MM.1S (cell line): Measurements from ENCODE around the gene HEATR3.
A peak's percentile ranks its signal among the peaks of the same experiment; 100 is the strongest.

Source experiments
- DNase-seq: peaks from one replicate; pipeline ENCODE4 v3.0.0-alpha.2; 2015
- H2AFZ ChIP-seq: fragments of 300-600 bp; sonication (generic); 2 replicates; pipeline ENCODE4 v1.6.0; 2016; ENCODE audit warnings: antibody characterized with exemption, low read length
- H3F3A ChIP-seq: fragments of 300-600 bp; sonication (generic); 2 replicates; pipeline ENCODE4 v1.6.1; 2016; ENCODE audit warnings: mild to moderate bottlenecking, antibody characterized with exemption, low read length, moderate library complexity, mixed read lengths; ENCODE audit not compliant: insufficient read depth
- H3K27ac ChIP-seq: fragments of 300-600 bp; sonication (generic); 2 replicates; pipeline ENCODE4 v1.5.1; 2016; ENCODE audit warnings: mild to moderate bottlenecking, low read length
- H3K27me3 ChIP-seq: fragments of 300-600 bp; sonication (generic); replicated peaks from 2 replicates; pipeline ENCODE4 v1.6.0; 2016; ENCODE audit warnings: low read length; ENCODE audit not compliant: insufficient read depth
- H3K36me3 ChIP-seq: fragments of 300-600 bp; sonication (generic); replicated peaks from 2 replicates; pipeline ENCODE4 v1.6.1; 2016; ENCODE audit warnings: mild to moderate bottlenecking, low read length, mixed read lengths; ENCODE audit not compliant: insufficient read depth
- H3K4me1 ChIP-seq: fragments of 300-600 bp; sonication (generic); 2 replicates; pipeline ENCODE4 v1.6.1; 2016; ENCODE audit warnings: low read length, mixed read lengths
- H3K4me2 ChIP-seq: fragments of 300-600 bp; sonication (generic); 2 replicates; pipeline ENCODE4 v1.6.0; 2016; ENCODE audit warnings: low read depth, low read length
- H3K4me3 ChIP-seq: fragments of 300-600 bp; sonication (generic); 2 replicates; pipeline ENCODE4 v1.5.1; 2016; ENCODE audit warnings: low read length, mixed read lengths
- H3K79me2 ChIP-seq: fragments of 300-600 bp; sonication (generic); 2 replicates; pipeline ENCODE4 v1.6.1; 2016; ENCODE audit warnings: mixed run types, low read length, mixed read lengths
- H3K9ac ChIP-seq: fragments of 300-600 bp; sonication (generic); 2 replicates; pipeline ENCODE4 v1.6.1; 2016; ENCODE audit warnings: low read length, mixed read lengths
- H3K9me2 ChIP-seq: fragments of 300-600 bp; sonication (generic); replicated peaks from 2 replicates; pipeline ENCODE4 v1.6.1; 2016; ENCODE audit warnings: mild to moderate bottlenecking, low read length, mixed read lengths; ENCODE audit not compliant: insufficient read depth
- H3K9me3 ChIP-seq: fragments of 300-600 bp; sonication (generic); replicated peaks from 2 replicates; pipeline ENCODE4 v1.6.1; 2016; ENCODE audit warnings: mild to moderate bottlenecking, low read length, mixed read lengths; ENCODE audit not compliant: insufficient read depth
- H4K20me1 ChIP-seq: fragments of 300-600 bp; sonication (generic); 2 replicates; pipeline ENCODE4 v1.6.1; 2016; ENCODE audit warnings: mild to moderate bottlenecking, low read length, moderate library complexity, mixed read lengths; ENCODE audit not compliant: insufficient read depth
- CTCF ChIP-seq: fragments of 300-600 bp; sonication (generic); IDR thresholded peaks from 2 replicates; pipeline ENCODE4 v1.5.1; 2016; ENCODE audit warnings: antibody characterized with exemption, low read length, mixed read lengths
- EZH2 ChIP-seq: fragments of 300-600 bp; sonication (generic); optimal IDR thresholded peaks from 2 replicates; pipeline ENCODE3; 2017; ENCODE audit warnings: low read depth, mild to moderate bottlenecking, antibody characterized with exemption, low read length, mixed read lengths
- EZH2phosphoT487 ChIP-seq: fragments of 300-600 bp; sonication (generic); IDR thresholded peaks from 2 replicates; pipeline ENCODE4 v1.6.1; 2018; ENCODE audit warnings: antibody characterized with exemption, low read length

HEATR3 gene

GRCh38 chr16:50151756-50152155 lies 86.0 kb downstream of the HEATR3 start:
- Histone ChIP-seq H3K27ac (peak overlapping the region; percentile 93; the same call in 1 of the 2 replicates), H3K36me3 (no peaks in the 10 kb centered on the region)
- TF ChIP-seq EZH2 = no peak
- TF ChIP-seq CTCF = no peak
- TF ChIP-seq EZH2phosphoT487 = no peak

GRCh38 chr16:50152351-50152806 lies 86.6 kb downstream of the HEATR3 start:
- no peaks in the 10 kb centered on the region for H3K9me3 ChIP-seq

More at GRCh38 chr16:50151756-50152155, 86.0 kb downstream of the HEATR3 start:
- H3K4me1 ChIP-seq = peaks cover 19% of the 10 kb centered on the region
- no peaks in the 10 kb centered on the region for H3K27me3 ChIP-seq
- H3K9me2 ChIP-seq = no peaks in the 10 kb centered on the region
- peak overlapping the region; percentile 86 for H2AFZ ChIP-seq
- peaks cover 31% of the 10 kb centered on the region for H3K79me2 ChIP-seq
- no peak for DNase-seq
- peaks cover 16% of the 10 kb centered on the region for H4K20me1 ChIP-seq
- peak overlapping the region; percentile 84 for H3K4me3 ChIP-seq
- peak overlapping the region; percentile 95; the same call in 1 of the 2 replicates for H3K9ac ChIP-seq
- peak overlapping the region; percentile 59 for H3K4me2 ChIP-seq
- peaks cover 24% of the 10 kb centered on the region for H3F3A ChIP-seq
- H3K9me3 ChIP-seq = no peaks in the 10 kb centered on the region

GRCh38 chr16:50152807-50153595 lies 87.2 kb downstream of the HEATR3 start, which contains the start of gene TENT4B:
TSS of gene TENT4B (plus strand) at chr16:50153306. CDS start at chr16:50153622, 316 bp downstream.
- peak within 1 kb of the TSS; percentile 83 for H3K4me2 ChIP-seq
- peak within 1 kb of the TSS; percentile 95 for H3K9ac ChIP-seq
- H3K9me3 ChIP-seq = no peaks in the 10 kb centered on the region
- peaks cover 24% of the 10 kb centered on the region for H3F3A ChIP-seq
- peak within 1 kb of the TSS; percentile 93 for H3K27ac ChIP-seq
- H2AFZ ChIP-seq = peak within 1 kb of the TSS; percentile 86
- no peaks in the 10 kb centered on the region for H3K9me2 ChIP-seq
- H3K4me1 ChIP-seq = peaks cover 19% of the 10 kb centered on the region
- peak; percentile 78 for DNase-seq
- no peaks in the 10 kb centered on the region for H3K36me3 ChIP-seq
- TF ChIP-seq EZH2 (no peak), CTCF (no peak), EZH2phosphoT487 (no peak)
- peak within 1 kb of the TSS; percentile 99 for H3K4me3 ChIP-seq
- H4K20me1 ChIP-seq = peaks cover 16% of the 10 kb centered on the region
- H3K27me3 ChIP-seq = no peaks in the 10 kb centered on the region
- peaks cover 43% of the 10 kb centered on the region for H3K79me2 ChIP-seq

More at GRCh38 chr16:50152351-50152806, 86.6 kb downstream of the HEATR3 start:
- no peaks in the 10 kb centered on the region for H3K36me3 ChIP-seq
- peaks cover 16% of the 10 kb centered on the region for H4K20me1 ChIP-seq
- peaks cover 24% of the 10 kb centered on the region for H3F3A ChIP-seq
- peaks cover 37% of the 10 kb centered on the region for H3K79me2 ChIP-seq
- H3K4me1 ChIP-seq = peaks cover 19% of the 10 kb centered on the region
- H3K27ac ChIP-seq = peak overlapping the region; percentile 93
- peak overlapping the region; percentile 59 for H3K4me2 ChIP-seq
- H3K9ac ChIP-seq = peak overlapping the region; percentile 95
- peak overlapping the region; percentile 84 for H3K4me3 ChIP-seq
- H3K9me2 ChIP-seq = no peaks in the 10 kb centered on the region
- H3K27me3 ChIP-seq = no peaks in the 10 kb centered on the region
- no peak for TF ChIP-seq EZH2
- TF ChIP-seq EZH2phosphoT487 = no peak
- TF ChIP-seq CTCF = no peak
- peak overlapping the region; percentile 86 for H2AFZ ChIP-seq
- DNase-seq = peak; percentile 60
